Inflammatory macrophage (primary cell): ENCODE measurements around the gene WDPCP.
"Not testable (repeated sequence)": the region's sequence is repeated elsewhere in the genome, so short reads cannot be mapped to it uniquely, and the experiment has no call there.

Experiments used
- DNase-seq, 2 donors: peaks; one replicate each; pipeline ENCODE4 v3.0.0-alpha.2; 2020 to 2022

The WDPCP gene

GRCh38 chr2:63099032-63099431 lies 489.2 kb downstream of the WDPCP start:
- no peak for DNase-seq

GRCh38 chr2:63096491-63096890 lies 491.8 kb downstream of the WDPCP start:
- no peak for DNase-seq

GRCh38 chr2:63093502-63093901 lies 494.8 kb downstream of the WDPCP start:
- DNase-seq: no peak

DNA sequence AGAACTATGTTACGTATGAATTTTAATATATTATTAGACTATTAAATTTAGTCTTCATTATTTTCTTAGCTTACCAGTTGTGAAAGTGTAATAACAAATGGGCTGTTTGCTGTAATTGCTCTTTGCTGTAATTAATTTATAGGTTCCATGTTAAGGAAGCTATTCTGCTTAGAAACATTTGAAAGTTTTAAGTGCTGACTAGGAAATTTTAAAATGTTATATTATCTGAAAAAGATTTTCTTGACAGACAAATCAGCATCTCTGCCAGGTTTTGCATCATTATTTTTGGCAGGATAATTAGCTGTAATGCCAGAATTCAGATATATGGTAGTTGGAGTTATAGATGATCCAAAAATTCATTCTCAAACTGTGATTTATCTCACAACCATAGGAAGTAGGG lies 495.4 kb downstream of the WDPCP start:
- DNase-seq: no peak

DNA sequence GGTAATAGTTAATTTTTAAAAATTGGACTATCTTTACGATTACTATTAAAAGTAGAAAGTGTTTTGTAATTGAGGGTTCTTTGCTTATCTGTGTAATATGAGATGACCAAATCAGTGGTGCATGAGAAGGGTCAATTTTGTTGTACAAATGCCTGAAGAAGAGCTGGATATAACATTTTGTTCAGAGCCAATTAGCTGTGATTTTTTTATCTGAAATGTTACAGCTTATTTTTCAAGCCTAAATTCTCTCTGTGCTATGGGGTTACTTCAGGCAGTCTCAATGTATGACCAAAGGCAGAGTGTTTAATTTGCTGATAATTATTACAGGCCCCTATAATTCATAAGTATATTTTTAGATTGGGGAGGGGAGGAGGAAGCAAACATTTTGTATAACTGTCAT lies 495.9 kb downstream of the WDPCP start:
- no peak for DNase-seq

- no peak for DNase-seq
Measured at GRCh38 chr2:63086687-63087086, 501.6 kb downstream of the WDPCP start.

- no peak for DNase-seq
Measured at GRCh38 chr2:63081404-63081803, 506.9 kb downstream of the WDPCP start.

- peak; percentile 17 to 30 for DNase-seq
Measured at GRCh38 chr2:63078852-63079606, 509.2 kb downstream of the WDPCP start.

DNA sequence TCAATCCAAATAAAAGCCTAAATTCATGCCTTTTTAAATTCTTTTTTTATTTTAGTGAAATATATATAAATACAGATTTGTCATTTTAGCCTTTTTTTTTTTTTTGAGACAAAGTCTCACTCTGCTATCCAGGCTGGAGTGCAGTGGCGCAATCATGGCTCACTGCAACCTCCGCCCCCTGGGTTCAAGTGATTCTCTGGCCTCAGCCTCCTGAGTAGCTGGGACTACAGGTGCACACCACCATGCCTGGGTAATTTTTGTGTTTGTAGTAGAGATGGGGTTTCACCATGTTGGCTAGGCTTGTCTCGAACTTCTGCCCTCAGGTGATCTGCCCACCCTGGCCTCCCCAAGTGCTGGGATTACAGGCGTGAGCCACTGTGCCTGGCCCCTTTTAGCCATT lies 513.9 kb downstream of the WDPCP start:
- not testable (repeated sequence) for DNase-seq

DNA sequence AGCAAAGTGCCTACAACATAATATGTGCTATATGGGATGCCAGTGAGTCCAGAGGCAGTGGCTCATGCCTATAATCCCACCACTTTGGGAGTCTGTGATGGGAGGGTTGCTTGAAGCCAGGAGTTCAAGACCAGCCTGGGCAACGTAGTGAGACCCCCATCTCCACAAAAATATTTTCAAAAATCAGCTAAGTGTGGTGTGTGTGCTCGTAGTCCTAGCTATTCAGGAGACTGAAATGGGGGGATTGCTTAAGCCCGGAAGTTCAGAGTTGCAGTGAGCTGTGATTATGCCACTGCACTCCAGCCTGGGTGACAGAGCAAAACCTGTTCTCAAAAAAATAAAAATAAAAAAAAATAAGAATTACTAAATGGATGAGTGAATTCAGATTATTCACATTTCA lies 514.3 kb downstream of the WDPCP start:
- DNase-seq: no peak

- DNase-seq: no peak
Measured at GRCh38 chr2:63071664-63072063, 516.6 kb downstream of the WDPCP start.
